ENCODE results near the gene FUBP3. TPM values are rescaled to one million over a fixed set of nuclear protein-coding genes. Genes with fewer than 3 reads are reported as not detected.

The FUBP3 gene
- total RNA-seq, 1 donor from 2014 or later = 29.2 TPM

- no peak for ATAC-seq
Observed at GRCh38 chr9:130609163-130609562, 29.8 kb downstream of the FUBP3 start.

GRCh38 chr9:130610862-130611707 lies 31.7 kb downstream of the FUBP3 start:
- no peak for ATAC-seq

- ATAC-seq = no peak
Observed at GRCh38 chr9:130616451-130616850, 37.1 kb downstream of the FUBP3 start.

- ATAC-seq = no peak
Observed at GRCh38 chr9:130623466-130623865, 44.1 kb downstream of the FUBP3 start.

GRCh38 chr9:130624154-130624553 lies 44.8 kb downstream of the FUBP3 start:
- no peak for ATAC-seq

GRCh38 chr9:130626249-130626996 lies 47.0 kb downstream of the FUBP3 start:
- no peak for ATAC-seq

- no peak for ATAC-seq
Observed at GRCh38 chr9:130627051-130627450, 47.7 kb downstream of the FUBP3 start.

GRCh38 chr9:130627896-130628792 lies 48.8 kb downstream of the FUBP3 start:
- no peak for ATAC-seq

GRCh38 chr9:130629443-130630070 lies 50.2 kb downstream of the FUBP3 start:
- ATAC-seq = no peak

GRCh38 chr9:130630071-130630450 lies 50.7 kb downstream of the FUBP3 start:
- ATAC-seq = no peak

GRCh38 chr9:130630506-130631330 lies 51.3 kb downstream of the FUBP3 start:
- ATAC-seq = no peak

GRCh38 chr9:130631331-130632080 lies 52.1 kb downstream of the FUBP3 start:
- ATAC-seq = no peak

GRCh38 chr9:130632081-130632710 lies 52.8 kb downstream of the FUBP3 start:
- no peak for ATAC-seq

- no peak for ATAC-seq
Observed at GRCh38 chr9:130632841-130633240, 53.5 kb downstream of the FUBP3 start.

- no peak for ATAC-seq
Observed at GRCh38 chr9:130633336-130634190, 54.2 kb downstream of the FUBP3 start.

- ATAC-seq = no peak
Observed at GRCh38 chr9:130634191-130634768, 54.9 kb downstream of the FUBP3 start.

- no peak for ATAC-seq
Observed at GRCh38 chr9:130634801-130635200, 55.4 kb downstream of the FUBP3 start.

GRCh38 chr9:130635306-130635705 lies 55.9 kb downstream of the FUBP3 start:
- ATAC-seq = no peak

Measured in esophagus mucosa (tissue), 1 donor.